Prostate gland (tissue), 2 donors: ENCODE results near the gene CABP4.

ENCODE experiments used
- POLR2A ChIP-seq: fragments of 450-650 bp; IDR thresholded peaks from one replicate; pipeline ENCODE4 v1.6.1; 2016; ENCODE audit warnings: antibody characterized with exemption, mild to moderate bottlenecking
- POLR2AphosphoS5 ChIP-seq: sonication (generic); formaldehyde crosslinking; IDR thresholded peaks from one replicate; pipeline ENCODE4 v1.6.1; 2017; ENCODE audit warnings: antibody characterized with exemption
- TF ChIP-seq, protein P1 (sequence below), 4 experiments: fragments of 200-600 bp in 2 of 4; fragments of 450-650 bp in 2 of 4; sonication (generic) in 2 of 4; IDR thresholded peaks; 1 replicate in 3 of 4; 2 replicates in 1 of 4; pipeline ENCODE4 v1.5.1; 2016 to 2019; ENCODE audit warnings: antibody characterized with exemption in 4 of 4, mild to moderate bottlenecking in 2 of 4, moderate library complexity in 2 of 4

DNA sequence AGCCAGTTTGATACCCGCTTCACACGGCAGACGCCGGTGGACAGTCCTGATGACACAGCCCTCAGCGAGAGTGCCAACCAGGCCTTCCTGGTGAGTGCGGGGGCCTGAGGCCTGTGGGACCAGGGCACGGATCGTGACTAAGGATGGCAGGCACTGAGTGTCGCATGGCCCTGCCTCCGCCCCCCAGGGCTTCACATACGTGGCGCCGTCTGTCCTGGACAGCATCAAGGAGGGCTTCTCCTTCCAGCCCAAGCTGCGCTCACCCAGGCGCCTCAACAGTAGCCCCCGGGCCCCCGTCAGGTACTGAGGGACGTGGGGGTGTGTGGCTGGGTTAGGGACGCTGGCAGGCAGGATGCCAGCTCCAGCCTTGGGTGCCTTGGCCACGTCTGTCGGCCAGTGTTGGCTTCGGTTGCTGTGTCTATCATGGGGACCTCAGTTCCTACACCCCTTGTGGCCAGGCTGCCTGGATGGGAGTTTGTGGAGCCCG is 20.7 kb upstream of the CABP4 start:
- TF ChIP-seq, protein P1, sequence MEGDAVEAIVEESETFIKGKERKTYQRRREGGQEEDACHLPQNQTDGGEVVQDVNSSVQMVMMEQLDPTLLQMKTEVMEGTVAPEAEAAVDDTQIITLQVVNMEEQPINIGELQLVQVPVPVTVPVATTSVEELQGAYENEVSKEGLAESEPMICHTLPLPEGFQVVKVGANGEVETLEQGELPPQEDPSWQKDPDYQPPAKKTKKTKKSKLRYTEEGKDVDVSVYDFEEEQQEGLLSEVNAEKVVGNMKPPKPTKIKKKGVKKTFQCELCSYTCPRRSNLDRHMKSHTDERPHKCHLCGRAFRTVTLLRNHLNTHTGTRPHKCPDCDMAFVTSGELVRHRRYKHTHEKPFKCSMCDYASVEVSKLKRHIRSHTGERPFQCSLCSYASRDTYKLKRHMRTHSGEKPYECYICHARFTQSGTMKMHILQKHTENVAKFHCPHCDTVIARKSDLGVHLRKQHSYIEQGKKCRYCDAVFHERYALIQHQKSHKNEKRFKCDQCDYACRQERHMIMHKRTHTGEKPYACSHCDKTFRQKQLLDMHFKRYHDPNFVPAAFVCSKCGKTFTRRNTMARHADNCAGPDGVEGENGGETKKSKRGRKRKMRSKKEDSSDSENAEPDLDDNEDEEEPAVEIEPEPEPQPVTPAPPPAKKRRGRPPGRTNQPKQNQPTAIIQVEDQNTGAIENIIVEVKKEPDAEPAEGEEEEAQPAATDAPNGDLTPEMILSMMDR (IDR thresholded peaks at IDR 0.05), result no peak
- no peak for TF ChIP-seq POLR2A
- no peak for TF ChIP-seq POLR2AphosphoS5
